Measurements from ENCODE around the gene CEP164. TPM values are rescaled to one million over a fixed set of nuclear protein-coding genes. Genes with fewer than 3 reads are reported as not detected.

The CEP164 gene
- total and polyA plus RNA-seq, 10 of the 15 experiments (the other 5 are each of a cell fraction or from before 2014, with no cell fraction given), result 4.2 to 31.2 (median 20.2) TPM

DNA sequence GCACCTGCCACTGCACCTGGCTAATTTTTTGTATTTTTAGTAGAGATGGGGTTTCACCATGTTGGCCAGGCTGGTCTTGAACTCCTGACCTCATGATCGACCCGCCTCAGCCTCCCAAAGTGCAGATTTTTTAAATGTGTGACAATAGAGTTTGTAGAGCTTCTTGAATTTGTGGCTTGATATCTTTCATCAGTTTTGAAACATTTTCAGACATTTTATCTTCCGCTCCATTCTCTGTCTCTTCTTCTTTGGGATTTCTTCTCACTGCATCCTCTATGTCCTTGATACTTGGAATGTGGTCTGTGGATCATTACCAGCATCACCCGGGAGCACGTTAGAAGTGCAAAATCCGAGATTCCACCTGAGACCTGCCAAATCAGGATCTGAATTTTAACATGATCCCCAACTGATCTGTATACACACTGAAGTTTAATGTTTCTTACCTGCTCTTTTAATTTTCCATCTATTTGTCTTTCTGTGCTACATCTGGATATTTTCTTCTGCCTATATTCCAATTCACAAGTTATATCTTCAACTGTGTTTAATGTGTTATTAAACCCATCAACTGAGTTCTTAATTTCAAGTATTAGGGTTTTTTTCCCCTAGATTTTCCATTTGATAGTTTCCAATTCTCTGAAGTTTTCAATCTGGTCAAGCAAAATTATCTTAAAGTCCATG is 126.4 kb downstream of the CEP164 start:
- H3K9me3 ChIP-seq (replicated peaks; ENCODE audit: control insufficient read depth, insufficient read depth, low read length), result peaks cover 3% of the 10 kb centered on the region; the same call in 2 of the 3 replicates
- H2AFZ ChIP-seq (ENCODE audit: control insufficient read depth, low read depth, low read length), result no peak overlapping the region
- ChIA-PET RAD21 (ENCODE audit: unreplicated experiment) (interaction anchor here (2.3 kb wide), 1 partner anchor 28 kb away, joined by 22 read pairs; no protein-coding TSS in a partner anchor), SMC1A (ENCODE audit: uncharacterized antibody, unreplicated experiment) (interaction anchor here (0.6 kb wide), 1 partner anchor 10 kb away, joined by 3 read pairs; no protein-coding TSS in a partner anchor), POLR2A (interaction anchor here (0.6 to 0.7 kb wide), 2 partner anchors 344 to 363 kb away, joined by 3 to 4 read pairs; no protein-coding TSS in a partner anchor), CTCF (interaction anchor here (0.9 to 5.7 kb wide), 3 partner anchors 25 to 353 kb away, joined by 5 to 39 read pairs (median 9); no protein-coding TSS in a partner anchor)
- H3K4me1 ChIP-seq (ENCODE audit: control insufficient read depth, insufficient read depth, low read length), result peaks cover 40% of the 10 kb centered on the region
- intact Hi-C loops (cut with micrococcal nuclease; ENCODE audit: unreplicated experiment) (no loop called here), in situ Hi-C loops (cut with MboI) (no loop called here)
- no peak for FAIRE-seq
- no peaks in the 10 kb centered on the region for H3K79me2 ChIP-seq (ENCODE audit: control insufficient read depth, insufficient read depth, low read length)
- TF ChIP-seq POLR2A (IDR thresholded peaks at IDR 0.05; ENCODE audit: low read depth, low read length) (no peak), ETV6 (conservative IDR thresholded peaks at IDR 0.05 in 1 of 2, IDR thresholded peaks at IDR 0.05 in 1 of 2; ENCODE audit: borderline replicate concordance in 1 of 2, low read depth in 1 of 2) (no peak), SMAD1 (IDR thresholded peaks at IDR 0.05; ENCODE audit: low read depth, partially characterized antibody) (no peak), SREBF2 (IDR thresholded peaks at IDR 0.05; ENCODE audit: low read length) (no peak), CEBPB (IDR thresholded peaks at IDR 0.05; ENCODE audit: borderline replicate concordance in 1 of 2, low read depth in 2 of 2, low read length in 2 of 2) (no peak), ASH2L (IDR thresholded peaks at IDR 0.05; ENCODE audit: borderline replicate concordance, low read depth) (no peak), BRCA1 (IDR thresholded peaks at IDR 0.05; ENCODE audit: low read depth, low read length) (no peak), HDGF (IDR thresholded peaks at IDR 0.05) (no peak)
- TF ChIP-seq, protein P1, sequence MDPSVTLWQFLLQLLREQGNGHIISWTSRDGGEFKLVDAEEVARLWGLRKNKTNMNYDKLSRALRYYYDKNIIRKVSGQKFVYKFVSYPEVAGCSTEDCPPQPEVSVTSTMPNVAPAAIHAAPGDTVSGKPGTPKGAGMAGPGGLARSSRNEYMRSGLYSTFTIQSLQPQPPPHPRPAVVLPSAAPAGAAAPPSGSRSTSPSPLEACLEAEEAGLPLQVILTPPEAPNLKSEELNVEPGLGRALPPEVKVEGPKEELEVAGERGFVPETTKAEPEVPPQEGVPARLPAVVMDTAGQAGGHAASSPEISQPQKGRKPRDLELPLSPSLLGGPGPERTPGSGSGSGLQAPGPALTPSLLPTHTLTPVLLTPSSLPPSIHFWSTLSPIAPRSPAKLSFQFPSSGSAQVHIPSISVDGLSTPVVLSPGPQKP (IDR thresholded peaks at IDR 0.05; ENCODE audit: low read depth, low read length), result no peak
- TF ChIP-seq, protein P2, sequence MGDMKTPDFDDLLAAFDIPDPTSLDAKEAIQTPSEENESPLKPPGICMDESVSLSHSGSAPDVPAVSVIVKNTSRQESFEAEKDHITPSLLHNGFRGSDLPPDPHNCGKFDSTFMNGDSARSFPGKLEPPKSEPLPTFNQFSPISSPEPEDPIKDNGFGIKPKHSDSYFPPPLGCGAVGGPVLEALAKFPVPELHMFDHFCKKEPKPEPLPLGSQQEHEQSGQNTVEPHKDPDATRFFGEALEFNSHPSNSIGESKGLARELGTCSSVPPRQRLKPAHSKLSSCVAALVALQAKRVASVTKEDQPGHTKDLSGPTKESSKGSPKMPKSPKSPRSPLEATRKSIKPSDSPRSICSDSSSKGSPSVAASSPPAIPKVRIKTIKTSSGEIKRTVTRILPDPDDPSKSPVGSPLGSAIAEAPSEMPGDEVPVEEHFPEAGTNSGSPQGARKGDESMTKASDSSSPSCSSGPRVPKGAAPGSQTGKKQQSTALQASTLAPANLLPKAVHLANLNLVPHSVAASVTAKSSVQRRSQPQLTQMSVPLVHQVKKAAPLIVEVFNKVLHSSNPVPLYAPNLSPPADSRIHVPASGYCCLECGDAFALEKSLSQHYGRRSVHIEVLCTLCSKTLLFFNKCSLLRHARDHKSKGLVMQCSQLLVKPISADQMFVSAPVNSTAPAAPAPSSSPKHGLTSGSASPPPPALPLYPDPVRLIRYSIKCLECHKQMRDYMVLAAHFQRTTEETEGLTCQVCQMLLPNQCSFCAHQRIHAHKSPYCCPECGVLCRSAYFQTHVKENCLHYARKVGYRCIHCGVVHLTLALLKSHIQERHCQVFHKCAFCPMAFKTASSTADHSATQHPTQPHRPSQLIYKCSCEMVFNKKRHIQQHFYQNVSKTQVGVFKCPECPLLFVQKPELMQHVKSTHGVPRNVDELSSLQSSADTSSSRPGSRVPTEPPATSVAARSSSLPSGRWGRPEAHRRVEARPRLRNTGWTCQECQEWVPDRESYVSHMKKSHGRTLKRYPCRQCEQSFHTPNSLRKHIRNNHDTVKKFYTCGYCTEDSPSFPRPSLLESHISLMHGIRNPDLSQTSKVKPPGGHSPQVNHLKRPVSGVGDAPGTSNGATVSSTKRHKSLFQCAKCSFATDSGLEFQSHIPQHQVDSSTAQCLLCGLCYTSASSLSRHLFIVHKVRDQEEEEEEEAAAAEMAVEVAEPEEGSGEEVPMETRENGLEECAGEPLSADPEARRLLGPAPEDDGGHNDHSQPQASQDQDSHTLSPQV (IDR thresholded peaks at IDR 0.05), result no peak
- no TSS peak for BruUV-seq (replicated peaks)
- no peak for DNase-seq (ENCODE audit: low read depth, low spot score)
- H3K4me3 ChIP-seq, result no peak overlapping the region
- WGBS (ENCODE audit: insufficient coverage, insufficient replicate concordance, low lambda C conversion rate, missing lambda C conversion rate), result 81% methylated on average over 6 of the region's 6 CpGs
- no peaks in the 10 kb centered on the region for H3K27me3 ChIP-seq (replicated peaks in 1 of 2; ENCODE audit: control insufficient read depth in 2 of 2, insufficient read depth in 2 of 2, low read length in 1 of 2)
- H3K27ac ChIP-seq (ENCODE audit: control insufficient read depth, insufficient read depth), result no peak overlapping the region
- ATAC-seq, result no peak
- no peak overlapping the region for H3K9ac ChIP-seq (ENCODE audit: control insufficient read depth, insufficient read depth, low read length)
- H3K36me3 ChIP-seq (ENCODE audit: control insufficient read depth in 2 of 2, insufficient read depth in 2 of 2, low read length in 1 of 2), result no peaks in the 10 kb centered on the region
- no peaks in the 10 kb centered on the region for H4K20me1 ChIP-seq (ENCODE audit: control insufficient read depth, insufficient read depth)
- no peak overlapping the region for H3K4me2 ChIP-seq (ENCODE audit: control insufficient read depth, insufficient read depth)

Measured in GM12878 (cell line).